ENCODE results near the gene OR2AT4.
"Not testable (repeated sequence)": the region's sequence is repeated elsewhere in the genome, so short reads cannot be mapped to it uniquely, and the experiment has no call there.

OR2AT4 gene

DNA sequence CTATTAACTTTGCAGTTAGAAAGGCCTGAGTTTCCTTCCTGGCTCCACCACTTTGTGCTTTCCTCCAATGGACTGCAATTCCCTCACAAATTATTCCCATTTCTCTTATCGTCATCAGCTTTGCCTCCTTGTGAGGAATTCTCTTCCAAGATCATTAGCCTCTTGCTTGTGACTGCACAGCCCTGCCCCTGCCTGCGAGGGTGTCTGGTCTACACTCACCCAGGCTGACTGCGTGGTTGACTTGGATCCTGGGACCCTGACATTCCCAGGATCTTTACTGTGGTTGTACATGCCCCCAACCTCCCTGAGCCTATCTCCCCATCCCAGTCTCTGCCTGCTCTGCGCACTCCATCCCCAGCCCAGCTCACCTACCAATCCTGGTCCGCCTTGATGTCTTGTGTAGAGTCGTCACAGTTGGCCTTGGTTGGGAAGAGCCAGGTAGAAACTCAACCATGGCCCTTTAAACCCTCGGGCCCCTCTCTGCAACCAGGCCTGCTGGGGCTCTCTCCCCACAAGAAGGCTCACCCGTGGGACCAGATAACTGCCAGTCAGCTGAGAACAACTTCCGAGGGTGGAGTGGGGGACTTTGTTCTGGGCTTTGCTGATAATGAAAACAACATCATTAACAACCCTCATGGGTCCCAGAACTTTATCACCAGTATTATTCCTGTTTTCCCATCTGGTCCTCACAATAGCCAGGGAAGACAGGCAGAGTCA lies at the start of gene OR2AT4:
TSS of gene OR2AT4 (minus strand) at position 421 of the 717 bp plus-strand sequence.
- no peak for DNase-seq (ENCODE audit: low read depth in 2 of 2)

DNA sequence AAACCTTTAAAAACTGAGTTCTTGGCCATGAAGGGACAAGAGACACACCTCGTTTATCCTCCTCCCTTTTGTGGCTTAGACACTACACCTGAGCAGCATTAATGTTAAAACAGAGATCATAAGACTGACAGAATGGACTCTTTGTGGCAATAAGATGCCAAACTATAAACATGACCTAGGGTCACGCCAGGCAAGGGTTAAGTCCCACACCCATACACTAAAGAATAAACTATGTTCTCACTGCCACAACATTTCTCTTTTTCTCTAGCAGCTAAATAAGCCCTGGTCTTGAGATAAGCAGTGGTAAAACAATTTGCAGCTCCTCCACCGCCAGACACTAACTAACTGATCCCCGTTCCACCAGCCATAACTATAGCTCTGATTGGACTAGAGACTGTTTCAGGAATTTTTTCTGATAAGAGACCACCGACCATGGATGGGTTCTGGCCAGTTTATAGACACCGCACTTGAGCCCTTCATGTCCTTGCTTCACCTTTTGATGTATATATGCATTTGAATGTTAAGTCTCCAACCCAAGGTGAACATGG lies 49.4 kb upstream of the OR2AT4 start:
- DNase-seq (ENCODE audit: low read depth in 2 of 2): no peak

DNA sequence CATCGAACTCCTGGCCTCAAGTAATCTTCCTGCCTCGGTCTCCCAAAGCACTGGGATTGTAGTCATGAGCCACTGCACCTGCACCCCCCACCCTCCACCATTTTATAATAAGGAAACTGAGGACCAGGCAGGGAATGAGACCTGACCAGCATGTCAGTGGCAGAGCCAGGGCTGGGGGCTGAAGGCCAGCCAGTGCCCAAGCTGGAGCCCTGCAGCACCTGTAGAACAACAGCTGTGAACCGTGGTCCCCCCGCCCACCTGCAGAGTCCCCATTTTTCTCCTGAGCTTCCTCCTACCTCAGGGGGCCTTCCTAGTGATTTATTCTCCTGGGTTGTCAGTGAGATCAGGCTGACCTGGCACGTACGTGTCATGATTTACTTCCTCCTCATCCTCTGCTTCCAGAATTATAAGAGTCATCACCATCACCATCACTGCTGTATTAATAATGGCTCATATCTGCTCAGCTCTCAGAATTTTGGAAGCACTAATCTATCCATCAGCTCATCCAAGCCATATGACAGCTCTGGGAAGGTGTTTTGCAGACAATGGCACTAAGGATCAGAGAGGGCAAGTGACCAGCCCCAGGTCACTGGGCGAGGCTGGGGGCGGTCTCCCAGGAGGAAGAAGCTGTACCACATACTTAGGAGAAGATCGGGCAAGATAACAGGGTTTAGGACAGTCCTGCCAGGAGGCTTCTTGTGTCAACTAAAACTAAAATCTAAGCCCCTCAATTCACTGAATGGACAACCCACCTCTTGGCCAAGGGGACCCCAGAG lies 48.7 kb upstream of the OR2AT4 start:
- no peak for DNase-seq (ENCODE audit: low read depth in 2 of 2)

DNA sequence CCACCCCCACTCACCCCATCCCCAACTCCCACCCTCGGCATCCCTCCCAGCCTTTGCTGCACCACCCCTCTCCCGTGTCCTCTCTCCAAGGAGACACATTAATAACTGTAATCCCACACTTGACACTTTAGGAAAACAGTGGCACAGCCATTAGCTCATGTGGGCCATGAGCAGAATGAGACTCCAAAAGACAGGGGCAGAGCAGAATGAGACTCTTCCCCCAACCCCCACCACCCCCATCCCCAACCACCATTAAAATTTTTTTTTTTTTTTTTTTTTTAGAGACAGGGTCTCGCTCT lies 48.0 kb upstream of the OR2AT4 start:
- no peak for DNase-seq (ENCODE audit: low read depth in 2 of 2)

DNA sequence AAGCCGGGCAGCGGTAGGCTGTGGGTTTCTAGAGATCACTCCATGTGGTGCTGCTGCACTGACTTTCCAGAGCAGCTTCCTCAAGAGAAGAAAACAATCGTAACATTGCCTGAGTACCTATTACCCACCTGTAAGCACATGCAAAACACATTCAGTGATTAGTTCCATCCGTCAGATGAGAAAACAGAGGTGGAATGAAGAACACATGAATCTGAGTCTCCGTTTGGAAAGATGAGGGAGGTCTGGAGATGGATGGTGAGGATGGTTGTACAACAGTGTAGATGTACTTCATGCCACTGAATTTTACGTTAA lies 46.7 kb upstream of the OR2AT4 start:
- DNase-seq (ENCODE audit: low read depth in 2 of 2): no peak

DNA sequence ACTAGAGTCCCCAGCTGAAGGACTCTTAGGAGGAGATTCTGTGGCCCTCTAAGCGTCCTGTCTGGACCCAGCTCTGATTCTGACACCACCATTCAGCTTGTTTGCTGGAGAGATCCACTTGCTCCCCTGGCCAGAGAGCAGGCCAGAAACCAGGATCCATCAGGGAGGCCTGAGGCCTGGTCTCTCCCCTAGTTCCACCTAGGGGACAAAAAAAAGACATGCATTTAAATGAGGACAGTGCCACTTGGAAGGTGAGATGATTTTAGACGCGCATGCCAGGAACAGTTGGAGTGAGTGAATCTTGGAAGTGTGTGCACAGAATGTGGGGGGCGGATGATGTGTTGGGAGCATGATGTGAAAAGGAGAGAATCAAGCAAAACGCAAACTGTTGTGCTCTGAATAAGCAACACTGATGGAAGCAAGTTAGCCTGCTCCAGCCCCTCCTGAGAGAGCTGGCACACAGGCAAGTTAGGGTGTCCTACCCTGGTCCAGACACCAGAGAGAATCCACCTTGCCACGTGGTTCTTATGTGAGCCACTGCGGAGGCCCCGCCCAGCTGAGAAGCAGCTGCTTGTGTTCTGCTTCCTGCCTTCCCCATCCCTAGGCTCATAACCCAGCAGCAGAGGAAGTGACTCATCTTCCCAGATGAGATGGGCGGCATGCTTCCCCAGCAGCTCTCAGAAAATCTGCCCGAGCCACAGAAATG lies 46.2 kb upstream of the OR2AT4 start:
- DNase-seq (ENCODE audit: low read depth in 2 of 2): peak; percentile 36 to 52

DNA sequence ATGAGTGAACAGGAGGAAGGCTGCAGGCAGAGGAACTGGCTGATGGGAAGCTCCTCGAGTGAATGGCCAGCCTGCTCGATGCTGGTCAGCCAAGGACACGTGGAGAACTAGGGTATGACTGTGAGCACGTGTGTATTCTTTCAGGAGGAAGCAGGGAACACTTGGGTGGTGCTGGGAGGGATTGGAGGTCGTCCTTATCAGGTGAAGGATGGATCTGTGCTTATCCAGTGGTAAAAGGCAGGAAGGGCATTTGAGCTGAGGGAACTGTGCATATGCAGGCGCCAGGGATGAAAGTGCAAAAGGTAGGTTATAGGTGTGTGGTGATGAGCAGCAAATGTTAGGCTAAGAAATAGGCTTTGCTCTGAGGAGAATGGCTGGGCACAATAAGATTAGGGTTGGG lies 44.5 kb upstream of the OR2AT4 start:
- no peak for DNase-seq (ENCODE audit: low read depth in 2 of 2)

DNA sequence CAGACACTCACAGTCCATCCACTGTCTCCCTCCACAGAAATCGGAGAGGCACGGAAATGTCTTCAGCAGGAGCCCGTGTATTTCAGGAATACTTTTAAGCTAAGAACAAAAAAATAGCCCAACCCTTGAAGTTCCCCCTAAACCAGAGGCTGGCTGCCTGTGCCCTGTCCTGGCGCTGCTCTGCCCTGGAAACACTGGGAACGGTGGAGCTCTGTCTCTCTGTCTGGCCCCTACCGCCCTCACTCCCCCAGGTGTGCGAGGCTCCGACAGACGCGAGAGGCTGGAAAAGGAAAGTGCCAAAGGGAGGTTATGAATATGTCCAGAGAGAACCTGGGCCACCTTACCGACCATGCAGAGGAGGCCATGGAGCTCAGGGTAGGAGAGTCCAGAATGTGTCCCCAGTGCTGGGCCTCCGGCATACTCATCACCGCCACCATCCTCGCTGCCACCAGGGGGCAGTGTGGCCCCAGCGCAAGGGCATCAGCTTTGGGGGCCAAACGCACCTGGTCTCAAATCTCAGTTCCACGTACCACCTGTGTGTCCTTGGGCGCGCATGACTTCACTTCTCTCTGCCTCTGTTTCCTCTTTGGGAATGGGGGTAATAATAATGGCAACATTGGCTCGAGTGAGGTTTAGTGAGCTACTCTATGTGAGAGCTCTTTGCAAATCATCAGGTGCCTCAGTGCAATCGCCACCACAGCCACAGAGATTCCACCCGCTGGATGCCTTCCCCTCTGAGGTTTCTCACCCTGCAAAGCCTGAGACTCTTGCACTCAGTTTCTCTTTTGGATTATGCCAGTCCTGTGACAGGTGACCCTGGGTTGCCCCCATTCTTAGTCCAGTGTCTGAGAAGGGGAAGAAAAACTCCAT lies 43.8 kb upstream of the OR2AT4 start:
- peak; percentile 48 to 70 for DNase-seq (ENCODE audit: low read depth in 2 of 2)

DNA sequence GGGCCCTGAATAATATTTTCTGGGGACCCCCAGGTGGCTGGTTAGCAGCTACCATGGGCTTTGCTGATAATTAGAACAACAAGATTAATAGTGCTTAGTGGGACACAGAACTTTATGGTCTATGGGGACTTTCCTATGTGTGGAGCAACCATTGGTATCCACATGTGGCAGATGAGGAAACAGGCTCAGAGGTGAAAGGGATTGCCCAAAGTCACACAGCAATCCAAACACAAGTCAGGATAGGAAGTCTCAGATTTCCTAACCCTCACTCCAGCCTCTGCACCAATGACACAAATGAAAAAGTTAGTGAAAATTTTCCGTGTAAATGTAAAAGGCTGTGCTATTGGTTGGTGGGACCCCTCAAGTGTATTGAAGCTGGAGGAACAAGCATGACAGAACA lies 39.0 kb upstream of the OR2AT4 start:
- DNase-seq (ENCODE audit: low read depth in 2 of 2): no peak

DNA sequence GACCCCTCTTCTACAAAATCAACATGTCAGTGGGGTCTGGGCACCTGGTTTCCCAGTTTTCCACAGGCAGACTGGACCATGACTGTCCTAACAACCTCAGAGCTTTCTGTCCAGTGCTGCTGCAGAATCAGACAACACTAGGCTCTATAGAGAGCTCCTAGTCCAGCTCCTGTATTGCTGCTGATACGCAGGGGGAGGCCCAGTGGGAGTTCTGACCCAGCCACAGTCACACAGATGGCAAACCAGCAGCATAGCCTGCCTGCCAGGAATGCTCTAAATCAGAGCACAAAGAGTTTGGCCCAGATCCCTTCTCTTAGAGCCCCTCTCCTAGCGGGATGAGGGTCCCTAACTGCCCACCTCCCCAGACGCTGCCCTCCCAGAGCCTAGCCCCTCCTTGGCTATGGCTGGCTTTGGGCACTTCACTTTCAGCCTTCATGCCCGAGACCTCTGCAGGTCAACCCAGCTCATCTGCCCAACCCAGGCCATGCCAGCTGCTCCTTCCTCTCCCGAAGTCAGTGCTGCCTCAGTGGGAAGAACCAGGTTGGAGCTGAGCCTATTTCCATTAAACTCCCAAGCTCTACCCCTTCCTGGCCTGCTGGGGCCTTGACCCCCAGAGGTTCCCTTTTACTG lies 38.5 kb upstream of the OR2AT4 start:
- DNase-seq (ENCODE audit: low read depth in 2 of 2): no peak

DNA sequence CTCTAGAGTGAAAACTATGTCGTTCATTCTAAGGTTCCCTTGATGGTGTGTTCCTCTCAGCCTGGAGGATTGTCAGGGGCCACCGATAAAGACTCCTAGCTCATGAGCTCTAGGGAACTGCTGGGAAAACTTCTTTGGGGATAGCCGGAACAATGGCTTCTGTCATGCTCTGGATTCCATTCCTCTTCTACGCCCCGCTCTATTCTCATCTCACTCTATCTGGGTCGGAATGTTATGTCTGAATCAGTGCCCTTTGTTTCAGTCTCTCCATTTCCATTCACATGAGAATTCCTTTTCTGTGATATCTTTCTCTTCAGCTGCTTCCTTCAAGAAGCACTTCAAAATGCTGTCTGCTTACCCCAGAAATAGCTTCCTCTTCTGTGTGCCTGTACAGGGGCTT lies 37.3 kb upstream of the OR2AT4 start:
- DNase-seq (ENCODE audit: low read depth in 2 of 2): no peak

DNA sequence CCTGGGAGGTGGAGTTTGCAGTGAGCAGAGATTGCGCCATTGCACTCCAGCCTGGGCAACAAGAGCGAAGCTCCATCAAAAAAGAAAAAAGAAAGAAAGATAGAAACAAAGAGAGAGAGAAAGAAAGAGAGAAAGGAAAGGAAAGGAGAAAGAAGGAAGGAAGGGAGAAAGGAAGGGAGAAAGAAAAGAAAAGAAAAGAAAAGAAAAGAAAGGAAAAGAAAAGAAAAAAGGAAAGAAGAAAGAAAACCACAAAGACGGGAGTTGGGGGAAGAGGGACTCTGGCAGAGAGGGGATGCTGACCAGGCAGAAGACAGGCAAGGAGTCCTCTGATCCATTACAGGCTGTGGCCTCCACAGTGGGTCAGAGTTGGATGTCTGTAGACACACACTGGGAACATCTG lies 35.4 kb upstream of the OR2AT4 start:
- DNase-seq (ENCODE audit: low read depth in 2 of 2): no peak

DNA sequence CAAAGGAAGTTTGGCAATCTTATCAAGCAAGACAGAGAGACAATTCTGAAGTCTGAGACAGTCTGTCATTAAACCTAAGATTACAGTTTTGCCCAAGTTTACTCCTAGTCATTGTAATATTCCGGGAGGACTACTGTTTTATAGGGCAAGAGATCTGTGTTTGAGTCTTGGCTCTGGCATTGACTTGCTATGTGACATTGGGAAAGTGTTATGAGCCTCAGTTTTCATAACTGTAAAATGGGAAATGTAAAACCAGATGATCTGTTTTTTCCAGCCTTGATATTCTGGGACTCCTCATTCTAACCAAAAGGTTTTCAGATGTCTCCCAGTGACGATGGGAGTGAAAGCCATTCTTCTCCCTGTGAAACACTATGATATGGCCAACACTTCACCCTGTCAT lies 29.9 kb upstream of the OR2AT4 start:
- DNase-seq (ENCODE audit: low read depth in 2 of 2): no peak

DNA sequence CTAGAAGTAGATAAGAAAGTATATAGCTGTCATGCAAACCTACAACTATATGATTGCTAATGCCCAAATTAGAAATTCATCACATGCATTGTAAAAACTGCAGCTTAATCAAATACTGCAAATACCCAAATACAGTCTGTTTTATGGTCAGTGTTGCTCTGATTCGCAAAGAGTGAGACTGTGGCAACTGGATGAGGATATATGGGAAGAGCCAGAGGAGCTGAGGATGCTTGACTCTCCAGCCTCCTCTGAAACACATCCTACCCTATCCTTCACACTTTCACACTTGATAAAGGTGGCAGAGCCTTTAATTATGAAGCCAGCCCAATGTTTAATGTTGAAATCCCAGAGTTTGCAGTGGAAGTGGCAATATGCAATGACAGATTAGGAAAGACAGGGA lies 21.9 kb upstream of the OR2AT4 start:
- DNase-seq (ENCODE audit: low read depth in 2 of 2): no peak

DNA sequence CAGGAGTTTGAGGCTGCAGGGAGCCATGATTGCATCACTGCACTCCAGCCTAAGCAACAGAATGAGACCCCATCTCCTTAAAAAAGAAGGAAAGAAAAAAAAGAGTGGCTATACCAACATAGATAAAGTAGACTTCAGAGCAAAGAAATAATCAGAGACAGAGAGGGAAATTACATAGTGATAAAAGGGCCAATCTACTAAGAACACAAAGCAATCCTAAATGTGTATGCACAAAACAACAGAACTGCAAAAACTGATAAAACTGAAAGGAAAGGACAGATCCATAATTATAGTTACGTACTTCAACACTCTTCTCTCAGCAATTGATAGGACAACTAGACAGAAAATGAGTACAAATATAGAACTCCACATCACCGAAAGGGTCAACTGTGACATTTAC lies 17.8 kb upstream of the OR2AT4 start:
- no peak for DNase-seq (ENCODE audit: low read depth in 2 of 2)

DNA sequence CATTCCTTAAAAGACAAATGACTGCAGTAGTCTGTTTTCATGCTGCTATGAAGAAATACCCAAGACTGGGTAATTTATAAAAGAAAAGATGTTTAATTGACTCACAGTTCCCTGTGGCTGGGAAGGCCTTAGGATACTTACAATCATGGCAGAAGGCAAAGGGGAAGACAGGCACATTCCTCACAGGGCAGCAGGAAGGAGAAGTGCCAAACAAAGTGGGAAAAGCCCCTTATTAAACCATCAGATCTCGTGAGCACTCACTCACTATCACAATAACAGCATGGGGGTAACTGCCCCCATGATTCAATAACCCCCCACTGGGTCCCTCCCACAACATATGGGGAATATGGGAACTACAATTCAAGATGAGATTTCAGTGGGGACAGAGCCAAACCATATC lies 16.4 kb upstream of the OR2AT4 start:
- no peak for DNase-seq (ENCODE audit: low read depth in 2 of 2)

DNA sequence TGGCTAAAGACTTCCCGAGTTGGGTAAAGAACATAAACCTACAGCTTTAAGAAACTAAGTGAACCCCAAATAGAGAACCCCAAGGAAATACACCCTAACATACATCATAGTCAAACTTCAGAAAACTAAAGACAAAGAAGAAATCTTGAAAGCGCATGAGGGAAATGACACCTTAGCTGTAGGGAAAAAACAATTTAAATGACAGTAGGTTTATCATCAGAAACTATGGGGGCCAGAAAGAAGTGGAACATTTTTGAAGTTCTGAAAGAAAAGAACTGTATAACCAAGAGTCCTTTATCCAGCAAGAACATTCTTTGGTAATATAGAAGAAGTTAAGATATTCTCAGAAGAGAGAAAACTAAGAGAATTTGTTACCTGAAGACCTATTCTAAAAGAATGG lies 15.5 kb upstream of the OR2AT4 start:
- DNase-seq (ENCODE audit: low read depth in 2 of 2): no peak

DNA sequence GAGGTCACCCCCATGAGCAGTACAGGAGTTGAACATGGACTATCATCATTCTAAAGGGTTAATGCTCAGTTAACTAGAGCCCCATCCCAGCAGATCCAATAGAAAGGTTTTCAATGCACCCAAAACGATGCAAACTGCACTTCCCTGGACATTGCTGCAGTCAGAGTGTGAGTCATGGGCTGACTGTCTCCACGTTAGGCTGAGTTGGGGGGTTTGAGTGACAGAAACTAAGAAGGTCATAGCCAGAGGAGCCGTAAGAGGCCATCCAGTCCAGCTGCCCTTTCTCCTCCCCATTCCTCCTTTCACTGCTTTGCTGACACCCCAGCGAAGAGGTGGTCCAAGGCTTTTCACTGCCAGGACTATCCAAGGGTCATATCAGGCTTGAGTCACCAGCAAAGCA lies 10.5 kb upstream of the OR2AT4 start:
- no peak for DNase-seq (ENCODE audit: low read depth in 2 of 2)

DNA sequence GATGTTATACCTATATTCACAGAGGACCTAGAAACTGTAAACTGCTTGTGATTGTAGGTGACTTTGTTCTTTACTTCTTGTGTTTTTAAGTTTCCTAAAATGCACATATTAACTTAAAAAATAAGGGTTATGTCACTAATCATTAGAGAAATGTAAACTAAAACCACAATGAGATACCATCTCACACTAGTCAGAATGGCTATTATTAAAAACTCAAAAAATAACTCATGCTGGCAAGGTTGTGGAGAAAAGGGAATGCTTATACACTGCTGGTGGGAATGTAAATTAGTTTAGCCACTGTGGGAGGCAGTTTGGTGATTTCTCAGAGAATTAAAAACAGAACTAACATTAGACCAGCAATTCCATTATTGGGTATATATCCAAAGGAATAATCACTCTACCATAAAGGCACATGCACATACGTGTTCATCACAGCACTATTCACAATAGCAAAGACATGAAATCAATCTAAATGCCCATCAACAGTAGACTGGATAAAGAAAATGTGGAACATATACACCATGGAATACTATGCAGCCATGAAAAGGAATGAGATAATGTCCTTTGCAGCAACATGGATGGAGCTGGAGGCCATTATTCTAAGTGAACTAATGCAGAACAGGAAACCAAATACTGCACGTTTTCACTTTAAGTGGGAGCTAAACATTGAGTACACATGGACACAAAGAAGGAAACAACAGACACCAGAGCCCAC lies 9.4 kb upstream of the OR2AT4 start:
- not testable (repeated sequence) for DNase-seq (ENCODE audit: low read depth in 2 of 2)

DNA sequence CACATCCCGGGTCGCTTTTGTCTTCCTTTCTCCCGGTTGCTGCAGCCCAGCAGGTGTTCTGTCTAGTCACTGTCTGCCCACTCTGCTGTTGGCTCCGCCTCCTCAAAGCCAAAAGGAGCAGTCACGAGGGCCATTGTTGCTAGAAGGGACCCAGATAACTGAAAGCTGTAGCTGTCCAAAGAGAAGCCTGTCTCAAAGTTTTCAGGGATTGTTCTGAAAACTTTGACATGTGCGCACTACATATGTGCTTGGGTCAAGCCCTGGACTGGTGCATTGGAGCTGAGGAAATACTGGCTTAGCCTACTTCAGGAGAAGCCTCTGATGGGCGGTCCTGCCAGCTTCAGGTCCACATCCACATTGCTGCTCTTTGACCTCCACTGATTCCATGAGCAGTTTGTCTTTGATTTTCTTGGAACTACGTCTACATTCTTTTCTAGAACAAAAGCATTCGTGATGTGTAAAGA lies 8.8 kb upstream of the OR2AT4 start:
- no peak for DNase-seq (ENCODE audit: low read depth in 2 of 2)

Measured in stimulated activated CD4-positive, alpha-beta T cell treated with anti-CD3 and anti-CD28 coated beads, Interleukin-1b, Interleukin-23, amount 100 ng/mL, for 1 hour (primary cell).